GM13976 (cell line): ENCODE measurements around the gene MAGI3.

Experiments
- DNase-seq: peaks from one replicate; pipeline ENCODE4 v3.0.0; 2012; ENCODE audit warnings: low spot score
- in situ Hi-C: fragments of 300-500 bp; cut with MboI; formaldehyde crosslinking; loops from one replicate; pipeline ENCODE4 v1.12.0; 2022; ENCODE audit warnings: low sequenced_read_pairs, mixed read lengths, inconsistent platforms; ENCODE audit not compliant: unreplicated experiment
- TF ChIP-seq, protein P1 (sequence below): IDR thresholded peaks from 2 replicates; pipeline ENCODE4 v1.5.1; 2012; ENCODE audit warnings: borderline replicate concordance, mild to moderate bottlenecking; ENCODE audit not compliant: insufficient read depth; ENCODE audit errors: extremely low read depth, missing control alignments, control extremely low read depth

Gene MAGI3

GRCh38 chr1:113647164-113647563 is 256.8 kb downstream of the MAGI3 start:
- in situ Hi-C loops = no loop called here
- no peak for DNase-seq
- TF ChIP-seq, protein P1, sequence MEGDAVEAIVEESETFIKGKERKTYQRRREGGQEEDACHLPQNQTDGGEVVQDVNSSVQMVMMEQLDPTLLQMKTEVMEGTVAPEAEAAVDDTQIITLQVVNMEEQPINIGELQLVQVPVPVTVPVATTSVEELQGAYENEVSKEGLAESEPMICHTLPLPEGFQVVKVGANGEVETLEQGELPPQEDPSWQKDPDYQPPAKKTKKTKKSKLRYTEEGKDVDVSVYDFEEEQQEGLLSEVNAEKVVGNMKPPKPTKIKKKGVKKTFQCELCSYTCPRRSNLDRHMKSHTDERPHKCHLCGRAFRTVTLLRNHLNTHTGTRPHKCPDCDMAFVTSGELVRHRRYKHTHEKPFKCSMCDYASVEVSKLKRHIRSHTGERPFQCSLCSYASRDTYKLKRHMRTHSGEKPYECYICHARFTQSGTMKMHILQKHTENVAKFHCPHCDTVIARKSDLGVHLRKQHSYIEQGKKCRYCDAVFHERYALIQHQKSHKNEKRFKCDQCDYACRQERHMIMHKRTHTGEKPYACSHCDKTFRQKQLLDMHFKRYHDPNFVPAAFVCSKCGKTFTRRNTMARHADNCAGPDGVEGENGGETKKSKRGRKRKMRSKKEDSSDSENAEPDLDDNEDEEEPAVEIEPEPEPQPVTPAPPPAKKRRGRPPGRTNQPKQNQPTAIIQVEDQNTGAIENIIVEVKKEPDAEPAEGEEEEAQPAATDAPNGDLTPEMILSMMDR = no peak

DNA sequence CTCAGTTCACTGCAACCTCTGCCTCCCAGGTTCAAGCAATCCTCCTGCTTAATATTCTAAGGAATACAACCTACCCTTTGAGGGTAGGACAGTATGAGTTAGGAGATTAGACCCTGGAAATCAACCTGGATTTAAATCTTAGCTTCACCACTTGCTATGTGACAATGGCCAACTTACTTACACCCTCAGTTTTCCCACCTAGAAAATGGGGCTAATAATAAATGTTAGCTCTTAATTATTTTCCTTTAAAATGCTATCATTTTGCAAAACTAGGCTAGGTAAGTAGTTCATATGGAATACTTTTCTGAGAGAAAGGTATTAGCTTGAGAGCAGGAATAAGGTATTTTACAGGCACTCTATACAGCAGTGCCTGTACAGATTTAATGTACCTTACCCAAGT is 258.2 kb downstream of the MAGI3 start:
- DNase-seq = no peak
- TF ChIP-seq, protein P1 = no peak
- in situ Hi-C loops = no loop called here

DNA sequence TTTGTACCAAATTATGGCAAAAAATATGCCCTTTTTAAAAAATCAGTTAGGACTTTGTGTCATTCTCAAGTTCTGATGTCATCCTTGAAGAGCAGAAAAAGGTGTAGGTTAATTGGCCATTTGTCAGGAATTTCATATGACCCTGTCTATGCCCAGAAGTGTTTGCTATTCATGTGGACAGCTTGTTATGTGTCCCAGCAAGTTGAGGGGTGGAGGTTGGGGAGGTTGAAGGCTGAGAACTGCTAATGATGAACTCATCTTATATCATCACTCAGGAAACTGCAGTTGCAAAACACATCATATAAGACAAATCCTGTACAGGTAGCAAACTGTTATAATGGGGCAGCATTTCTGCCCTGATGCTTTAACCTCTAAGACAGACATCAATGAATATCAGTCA is 262.5 kb downstream of the MAGI3 start:
- TF ChIP-seq, protein P1 = no peak
- in situ Hi-C loops = no loop called here
- DNase-seq = no peak

DNA sequence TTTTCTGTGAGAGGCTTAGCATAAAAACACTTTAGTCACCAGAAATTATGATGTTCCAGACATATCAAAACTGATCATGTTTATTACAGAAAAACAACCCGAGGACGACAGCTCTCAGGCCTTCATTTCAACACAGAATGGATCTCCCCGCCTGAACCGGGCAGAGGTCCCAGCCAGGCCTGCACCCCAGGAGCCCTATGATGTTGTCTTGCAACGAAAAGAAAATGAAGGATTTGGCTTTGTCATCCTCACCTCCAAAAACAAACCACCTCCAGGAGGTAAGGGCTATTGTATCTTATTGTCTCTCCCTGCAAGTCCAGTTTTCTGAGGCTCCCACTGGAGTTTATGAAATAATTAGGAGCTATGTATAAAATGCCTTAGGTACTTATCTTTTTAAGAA is 263.4 kb downstream of the MAGI3 start:
- no peak for DNase-seq
- in situ Hi-C loops = no loop called here
- TF ChIP-seq, protein P1 = no peak

DNA sequence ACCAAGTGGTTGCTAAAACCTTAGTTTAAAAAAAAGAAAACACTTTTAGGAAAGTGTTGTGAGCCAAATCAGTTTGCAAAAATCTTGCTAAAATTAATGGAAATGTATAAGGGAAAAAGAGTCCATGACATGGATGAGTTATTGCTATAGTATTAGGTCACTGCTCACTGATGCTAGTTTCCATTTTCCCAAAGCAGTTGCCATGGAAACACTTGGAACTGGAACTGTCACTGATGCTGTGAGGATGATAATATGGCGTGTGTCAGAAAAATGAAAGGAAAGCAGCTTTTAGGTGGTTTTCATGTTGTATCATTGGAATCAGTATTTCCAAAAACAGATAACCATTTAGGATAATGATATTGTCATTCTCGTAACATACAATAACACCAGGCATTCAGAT is 264.6 kb downstream of the MAGI3 start:
- TF ChIP-seq, protein P1 = no peak
- DNase-seq = no peak
- in situ Hi-C loops = no loop called here

DNA sequence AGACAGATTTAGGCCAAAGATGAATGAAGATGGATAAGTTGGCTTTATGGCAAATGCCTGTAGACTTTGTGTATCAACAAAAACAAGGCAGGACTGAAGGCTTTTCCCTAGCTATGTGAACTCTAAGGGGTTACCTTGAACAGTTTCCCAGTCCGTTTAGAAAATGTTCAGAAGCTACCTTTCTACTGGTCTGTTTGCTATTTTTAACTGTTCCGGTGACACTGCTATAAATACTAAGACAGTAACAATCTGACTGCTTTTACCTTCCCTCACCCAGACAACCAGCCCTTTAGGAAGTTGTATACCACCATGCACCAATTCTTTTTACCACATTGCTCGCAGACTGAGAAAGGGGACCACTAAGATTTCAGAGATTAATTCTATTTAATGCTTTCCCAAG is 266.8 kb downstream of the MAGI3 start:
- TF ChIP-seq, protein P1 = no peak
- in situ Hi-C loops = no loop called here
- no peak for DNase-seq

DNA sequence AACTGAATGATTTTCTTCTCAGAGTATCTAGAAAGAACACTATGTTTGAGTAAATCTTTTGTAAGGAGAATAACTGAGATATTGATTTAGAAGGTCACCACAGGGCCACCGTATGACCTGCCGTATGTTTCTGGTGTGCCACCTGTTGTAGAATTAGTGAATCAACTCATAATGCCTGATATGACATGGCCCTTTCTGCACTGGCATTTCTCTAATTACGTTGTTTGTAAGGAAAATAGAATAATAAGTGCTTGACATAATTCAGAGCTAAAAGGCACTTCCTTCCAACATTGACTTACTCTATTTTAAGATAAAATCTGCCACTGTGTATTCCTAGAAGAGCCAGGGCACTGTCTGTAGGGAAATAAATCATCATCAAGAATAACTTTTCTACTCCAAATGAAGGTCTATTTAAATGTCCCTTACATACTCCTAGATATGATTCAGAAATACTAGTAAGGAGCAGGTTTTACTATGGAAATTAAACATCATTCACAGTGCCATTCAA is 267.3 kb downstream of the MAGI3 start:
- in situ Hi-C loops = no loop called here
- no peak for DNase-seq
- TF ChIP-seq, protein P1 = no peak
